H1 (cell line): ENCODE measurements around the gene DLG5. TPM values are rescaled to one million over a fixed set of nuclear protein-coding genes. Genes with fewer than 3 reads are reported as not detected.
A peak's percentile ranks its signal among the peaks of the same experiment; 100 is the strongest.

Source experiments
- CTCF ChIA-PET: fragments of 300-600 bp; sonication (Branson Sonifier 250); formaldehyde crosslinking; loops from one replicate; lab custom pipeline; 2021; ENCODE audit not compliant: partially characterized antibody; lab: Charles Lee
- POLR2A ChIA-PET: fragments of 300-600 bp; sonication (Branson Sonifier 250); formaldehyde crosslinking; loops from one replicate; lab custom pipeline; 2021; ENCODE audit warnings: inconsistent platforms; ENCODE audit not compliant: partially characterized antibody; lab: Charles Lee
- DNase-seq, 2 experiments: peaks; one replicate each; pipeline versions ENCODE4 v3.0.0 to v3.0.0-alpha.2; 2010 to 2022; ENCODE audit warnings: low spot score in 2 of 2, low read depth in 1 of 2, mixed read lengths in 1 of 2
- FAIRE-seq: peaks from 2 replicates; lab custom pipeline; 2011; peaks lifted over from hg19 to GRCh38; lab: Jason Lieb, UNC
- H2AFZ ChIP-seq: 2 replicates; pipeline ENCODE4 v1.8.1; 2012; ENCODE audit warnings: low read length, inconsistent platforms
- H2AK5ac ChIP-seq: 2 replicates; pipeline ENCODE4 v1.6.1; 2013; ENCODE audit warnings: low read depth, low read length
- H2BK120ac ChIP-seq: replicated peaks from 2 replicates; pipeline ENCODE3; 2013; ENCODE audit warnings: low read depth, low read length, inconsistent platforms
- H2BK12ac ChIP-seq: 2 replicates; pipeline ENCODE4 v1.6.1; 2013; ENCODE audit warnings: low read depth, low read length
- H2BK15ac ChIP-seq: 2 replicates; pipeline ENCODE4 v1.6.1; 2013; ENCODE audit warnings: low read length
- H2BK20ac ChIP-seq: 2 replicates; pipeline ENCODE4 v1.6.1; 2013; ENCODE audit warnings: low read length
- H2BK5ac ChIP-seq: 2 replicates; pipeline ENCODE4 v1.6.1; 2013; ENCODE audit warnings: low read depth, low read length
- H3K14ac ChIP-seq: 2 replicates; pipeline ENCODE4 v1.6.1; 2013; ENCODE audit warnings: inconsistent platforms; ENCODE audit not compliant: insufficient read length
- H3K18ac ChIP-seq: 2 replicates; pipeline ENCODE4 v1.6.1; 2013; ENCODE audit warnings: low read length; ENCODE audit errors: extremely low read depth
- H3K23ac ChIP-seq: 2 replicates; pipeline ENCODE4 v1.6.1; 2013; ENCODE audit warnings: inconsistent platforms; ENCODE audit not compliant: insufficient read length
- H3K23me2 ChIP-seq: 2 replicates; pipeline ENCODE4 v1.6.1; 2013; ENCODE audit warnings: low read depth, low read length
- H3K27ac ChIP-seq: 2 replicates; pipeline ENCODE4 v1.6.1; 2011; ENCODE audit warnings: low read depth, low read length, inconsistent platforms
- H3K27me3 ChIP-seq, 4 experiments: replicated peaks in 1 of 4; 1 replicate in 1 of 4; 2 replicates in 3 of 4; pipeline versions ENCODE4 v1.6.1 to v1.8.1; 2011 to 2013; ENCODE audit warnings: low read length in 3 of 4, mild to moderate bottlenecking in 3 of 4, inconsistent platforms in 2 of 4, mixed read lengths in 2 of 4, moderate library complexity in 1 of 4; ENCODE audit not compliant: control insufficient read depth in 3 of 4, insufficient read depth in 3 of 4; ENCODE audit errors: extremely low read depth in 1 of 4
- H3K36me3 ChIP-seq, 4 experiments: 2 replicates each; pipeline versions ENCODE4 v1.6.1 to v1.8.1; 2011 to 2013; ENCODE audit warnings: mild to moderate bottlenecking in 4 of 4, low read length in 3 of 4, moderate library complexity in 2 of 4, control low read depth in 1 of 4, inconsistent platforms in 1 of 4; ENCODE audit not compliant: insufficient read depth in 4 of 4, control insufficient read depth in 2 of 4
- H3K4ac ChIP-seq: replicated peaks from 2 replicates; pipeline ENCODE3; 2013; ENCODE audit warnings: low read length, low read depth, mixed read lengths, inconsistent platforms; ENCODE audit not compliant: insufficient read length
- H3K4me1 ChIP-seq, 4 experiments: replicated peaks in 1 of 4; 1 replicate in 1 of 4; 2 replicates in 3 of 4; pipeline versions ENCODE4 v1.6.1 to v1.8.1; 2011 to 2013; ENCODE audit warnings: low read length in 3 of 4, inconsistent platforms in 2 of 4, mixed read lengths in 1 of 4; ENCODE audit not compliant: insufficient read depth in 4 of 4, control insufficient read depth in 3 of 4
- H3K4me2 ChIP-seq, 2 experiments: 2 replicates each; pipeline versions ENCODE4 v1.6.1 to v1.8.1; 2011 to 2013; ENCODE audit warnings: low read depth in 2 of 2, low read length in 2 of 2, control low read depth in 1 of 2, inconsistent platforms in 1 of 2, mild to moderate bottlenecking in 1 of 2; ENCODE audit not compliant: insufficient read depth in 1 of 2
- H3K4me3 ChIP-seq, 4 experiments: fragments of 200-600, 300-600 bp in 1 of 4; sonication (generic), shearing (Covaris generic), sonication (Bioruptor Twin) in 1 of 4; 2 replicates each; pipeline versions ENCODE4 v1.5.1 to v1.8.1; 2011 to 2016; ENCODE audit warnings: low read length in 4 of 4, low read depth in 3 of 4, control low read depth in 2 of 4, inconsistent platforms in 2 of 4, mild to moderate bottlenecking in 2 of 4, mixed read lengths in 1 of 4, moderate library complexity in 1 of 4; ENCODE audit not compliant: insufficient read depth in 2 of 4; ENCODE audit errors: extremely low read depth in 1 of 4
- H3K56ac ChIP-seq: replicated peaks from 2 replicates; pipeline ENCODE3; 2013; ENCODE audit warnings: low read depth, mild to moderate bottlenecking, mixed read lengths, low read length, inconsistent platforms; ENCODE audit not compliant: insufficient read length
- H3K79me1 ChIP-seq: 2 replicates; pipeline ENCODE4 v1.6.1; 2013; ENCODE audit warnings: low read depth, low read length, control low read depth
- H3K79me2 ChIP-seq, 2 experiments: 2 replicates each; pipeline versions ENCODE4 v1.6.1 to v1.8.1; 2012 to 2013; ENCODE audit warnings: low read length in 2 of 2, mild to moderate bottlenecking in 2 of 2, inconsistent platforms in 1 of 2; ENCODE audit not compliant: insufficient read depth in 2 of 2, control insufficient read depth in 1 of 2
- H3K9ac ChIP-seq, 4 experiments: replicated peaks in 1 of 4; 1 replicate in 1 of 4; 2 replicates in 3 of 4; pipeline versions ENCODE4 v1.6.1 to v1.8.1; 2011 to 2013; ENCODE audit warnings: low read depth in 3 of 4, low read length in 3 of 4, control low read depth in 2 of 4, mild to moderate bottlenecking in 2 of 4, moderate library complexity in 2 of 4, inconsistent platforms in 1 of 4; ENCODE audit errors: extremely low read depth in 1 of 4
- H3K9me3 ChIP-seq, 2 experiments: 2 replicates each; pipeline versions ENCODE4 v1.6.1 to v1.8.1; 2012 to 2013; ENCODE audit warnings: mild to moderate bottlenecking in 2 of 2, moderate library complexity in 2 of 2, control low read depth in 1 of 2, inconsistent platforms in 1 of 2, low read depth in 1 of 2, low read length in 1 of 2, mixed read lengths in 1 of 2; ENCODE audit not compliant: insufficient read depth in 2 of 2
- H4K20me1 ChIP-seq, 2 experiments: replicated peaks in 1 of 2; 2 replicates each; pipeline versions ENCODE3 to v1.8.1; 2011 to 2013; ENCODE audit warnings: inconsistent platforms in 2 of 2, low read length in 2 of 2, mild to moderate bottlenecking in 1 of 2; ENCODE audit not compliant: insufficient read depth in 2 of 2, control insufficient read depth in 1 of 2
- H4K5ac ChIP-seq: 2 replicates; pipeline ENCODE4 v1.6.1; 2013; ENCODE audit warnings: low read length, low read depth, mixed read lengths, inconsistent platforms; ENCODE audit not compliant: insufficient read length
- H4K8ac ChIP-seq: 2 replicates; pipeline ENCODE4 v1.8.0; 2013; ENCODE audit warnings: mild to moderate bottlenecking, moderate library complexity, low read length, inconsistent platforms; ENCODE audit not compliant: insufficient read depth; ENCODE audit errors: extremely low read depth
- H4K91ac ChIP-seq: replicated peaks from 2 replicates; pipeline ENCODE3; 2013; ENCODE audit warnings: low read length, mixed read lengths, inconsistent platforms; ENCODE audit not compliant: insufficient read length
- CHD2 ChIP-seq: IDR thresholded peaks from 2 replicates; pipeline ENCODE4 v1.6.1; 2012; ENCODE audit warnings: low read length, improper control_type of control experiment
- CREB1 ChIP-seq: IDR thresholded peaks from 2 replicates; pipeline ENCODE4 v1.6.1; 2012; ENCODE audit warnings: inconsistent platforms
- GTF2F1 ChIP-seq: IDR thresholded peaks from 2 replicates; pipeline ENCODE4 v1.6.1; 2012; ENCODE audit warnings: low read depth, low read length, improper control_type of control experiment, borderline replicate concordance
- NANOG ChIP-seq: IDR thresholded peaks from 2 replicates; pipeline ENCODE4 v1.6.1; 2011; ENCODE audit warnings: low read length, low read depth, mild to moderate bottlenecking, inconsistent platforms; ENCODE audit not compliant: insufficient read depth, poor library complexity, severe bottlenecking
- WGBS, 2 experiments: shearing (Covaris generic) in 1 of 2; methylation state at CpG; one replicate each; pipeline versions ENCODE4 v1.1.6 to v1.1.7; 2013 to 2015; ENCODE audit warnings: low lambda C conversion rate in 2 of 2, mixed read lengths in 2 of 2, inconsistent platforms in 1 of 2, low coverage in 1 of 2, missing lambda C conversion rate in 1 of 2; ENCODE audit not compliant: insufficient replicate concordance in 2 of 2, insufficient coverage in 1 of 2, insufficient read length in 1 of 2; ENCODE audit errors: extremely low coverage in 1 of 2, missing lambda C conversion rate in 1 of 2; 5-methylcytosine and 5-hydroxymethylcytosine counted together
- polyA plus RNA-seq, 7 experiments: library from polyadenylated mRNA; depleted of rRNA in 3 of 7; stranded (reverse) in 5 of 7; unstranded in 2 of 7; fragments of >200 nt in 5 of 7; fragments of 200-250 nt in 2 of 7; gene quantifications; 1 replicate in 5 of 7; 2 replicates in 1 of 7; 4 replicates in 1 of 7; pipeline versions ENCODE4 v1.2.1 to v1.2.3, GENCODE V29; 2011 to 2013; ENCODE audit warnings: missing spikeins in 2 of 7, mixed read lengths in 2 of 7
- total RNA-seq: library from RNA; stranded (reverse); fragmentation: NEBNext Ultra II Directional; extraction: Animal tissue kit (Norgen Biotek cat#: 25700); gene quantifications from 2 replicates; pipeline ENCODE4 v1.2.1, GENCODE V29; 2021
- TF ChIP-seq, protein P1 (sequence below): IDR thresholded peaks from 2 replicates; pipeline ENCODE4 v1.6.1; 2012; ENCODE audit warnings: inconsistent platforms

Gene DLG5
- total and polyA plus RNA-seq, 2 of the 8 experiments (the other 6 are each of a cell fraction or from before 2014, with no cell fraction given): 15.6 to 71.4 TPM

DNA sequence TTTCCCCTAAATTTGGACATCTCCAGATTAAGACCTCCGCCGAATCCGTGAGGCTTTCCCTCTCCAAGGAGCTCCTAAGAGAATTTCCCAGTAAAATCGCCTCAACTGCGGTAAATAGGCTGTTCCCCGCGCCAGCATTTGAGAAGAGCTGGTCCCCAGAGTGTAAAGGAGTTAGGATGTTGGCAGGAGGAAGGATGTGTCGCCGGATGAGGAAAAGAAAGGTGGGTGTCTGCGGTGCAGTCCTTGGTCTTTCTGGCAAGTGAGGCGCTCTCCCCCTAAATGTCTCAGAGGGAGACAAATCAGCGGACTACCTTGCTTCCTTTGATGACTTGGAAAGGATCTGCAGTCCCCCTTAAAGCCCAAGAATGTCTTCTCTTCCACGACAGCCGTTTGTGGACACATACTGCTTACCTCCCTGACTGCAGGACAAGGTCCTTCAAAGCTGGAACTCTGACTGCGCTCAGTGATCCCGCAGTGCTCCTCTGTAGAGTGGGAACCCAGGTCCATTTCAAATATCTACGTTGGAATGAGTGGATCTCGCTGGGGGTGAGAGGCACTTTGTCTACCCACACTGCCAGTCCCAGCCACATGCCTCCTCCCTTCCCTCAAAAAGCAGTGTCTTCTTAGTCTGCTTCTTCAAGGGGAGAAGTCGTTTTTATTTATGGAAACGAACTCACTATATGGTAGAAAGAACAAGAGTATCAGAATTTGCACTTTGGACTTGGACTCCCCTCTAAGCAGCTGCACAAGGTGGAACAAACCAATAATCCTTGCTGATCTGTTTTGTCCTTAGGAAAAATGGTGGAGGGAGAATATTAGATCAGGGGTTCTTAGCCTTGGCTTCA is 1.1 kb upstream of the DLG5 start:
- no peak overlapping the region; the same call in 1 of the 2 replicates for H4K8ac ChIP-seq
- peaks cover 5 to 17% (median 7%) of the 10 kb centered on the region in 4 experiments for H3K4me1 ChIP-seq
- H2BK120ac ChIP-seq: no peak overlapping the region
- H2BK5ac ChIP-seq: 0 out of 2 replicates have a peak overlapping the region, but pooled peaks have one; percentile 9
- peak overlapping the region; percentile 77 for H2AFZ ChIP-seq
- H3K23ac ChIP-seq: no peak overlapping the region
- 51% methylated on average over 20 of the region's 20 CpGs; no CpG with 5 or more reads in 1 of the 2 experiments for WGBS, 2 experiments
- no peaks in the 10 kb centered on the region; a peak in 1 of 8 replicates for H3K36me3 ChIP-seq
- peaks cover 7% of the 10 kb centered on the region; the same call in 1 of the 2 replicates for H3K79me1 ChIP-seq
- H3K23me2 ChIP-seq: peaks cover 8% of the 10 kb centered on the region
- H3K9ac ChIP-seq: peak overlapping the region in 1 of 4 experiments; percentile 23; a peak in 2 of 7 replicates
- no peak overlapping the region for H3K4ac ChIP-seq
- peaks cover 2 to 10% of the 10 kb centered on the region in 2 experiments for H4K20me1 ChIP-seq
- H2BK15ac ChIP-seq: no peak overlapping the region
- no peak overlapping the region for H3K27ac ChIP-seq
- H3K27me3 ChIP-seq: peaks cover 0 to 4% (median 2%) of the 10 kb centered on the region in 4 experiments; a peak in 1 of 7 replicates
- no peak for TF ChIP-seq CHD2
- TF ChIP-seq, protein P1, sequence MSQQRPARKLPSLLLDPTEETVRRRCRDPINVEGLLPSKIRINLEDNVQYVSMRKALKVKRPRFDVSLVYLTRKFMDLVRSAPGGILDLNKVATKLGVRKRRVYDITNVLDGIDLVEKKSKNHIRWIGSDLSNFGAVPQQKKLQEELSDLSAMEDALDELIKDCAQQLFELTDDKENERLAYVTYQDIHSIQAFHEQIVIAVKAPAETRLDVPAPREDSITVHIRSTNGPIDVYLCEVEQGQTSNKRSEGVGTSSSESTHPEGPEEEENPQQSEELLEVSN: 0 out of 2 replicates have a peak, but pooled peaks have one; percentile 2
- no peak for TF ChIP-seq CREB1
- TF ChIP-seq NANOG: no peak
- TF ChIP-seq GTF2F1: no peak
- peak overlapping the region; percentile 64; the same call in 1 of the 2 replicates for H2BK12ac ChIP-seq
- no peak overlapping the region for H2BK20ac ChIP-seq
- peak overlapping the region; percentile 60 to 93 for H3K4me2 ChIP-seq
- FAIRE-seq: no peak
- H3K79me2 ChIP-seq: peaks cover 10 to 31% of the 10 kb centered on the region in 2 experiments; a peak in 3 of 4 replicates
- no peak overlapping the region for H4K91ac ChIP-seq
- DNase-seq: no peak
- no peak overlapping the region for H4K5ac ChIP-seq
- ChIA-PET CTCF (interaction anchor here (0.6 to 4.8 kb wide), 16 partner anchors 10 to 171 kb away, joined by 3 to 22 read pairs (median 4); no protein-coding TSS in a partner anchor), POLR2A (interaction anchor here (0.7 to 4.4 kb wide), 14 partner anchors 8 to 114 kb away, joined by 3 to 26 read pairs (median 4); no protein-coding TSS in a partner anchor)
- H3K18ac ChIP-seq: no peak overlapping the region; the same call in 1 of the 2 replicates
- H2AK5ac ChIP-seq: no peak overlapping the region
- H3K56ac ChIP-seq: no peak overlapping the region
- no peaks in the 10 kb centered on the region for H3K9me3 ChIP-seq
- H3K14ac ChIP-seq: no peak overlapping the region
- peak overlapping the region; percentile 59 to 83 (median 80) for H3K4me3 ChIP-seq
